ENCODE results near the gene S100G.
"Not testable (repeated sequence)": the region's sequence is repeated elsewhere in the genome, so short reads cannot be mapped to it uniquely, and the experiment has no call there.

Gene S100G

GRCh38 chrX:16649858-16650257 is at the start of gene S100G:
Gene S100G, plus strand, starts transcription at chrX:16650158. Its CDS starts 849 bp downstream, at chrX:16651007.
- no peak for DNase-seq (ENCODE audit: low spot score)

GRCh38 chrX:16601885-16602284 is 48.1 kb upstream of the S100G start:
- no peak for DNase-seq (ENCODE audit: low spot score)

- not testable (repeated sequence) for DNase-seq (ENCODE audit: low spot score)
Measured at GRCh38 chrX:16603235-16603634, 46.7 kb upstream of the S100G start.

GRCh38 chrX:16603822-16604221 is 46.1 kb upstream of the S100G start:
- no peak for DNase-seq (ENCODE audit: low spot score)

- DNase-seq (ENCODE audit: low spot score): no peak
Measured at GRCh38 chrX:16604337-16604736, 45.6 kb upstream of the S100G start.

GRCh38 chrX:16606142-16606720 is 43.7 kb upstream of the S100G start:
- DNase-seq (ENCODE audit: low spot score): no peak

GRCh38 chrX:16610121-16610621 is 39.8 kb upstream of the S100G start:
- DNase-seq (ENCODE audit: low spot score): no peak

GRCh38 chrX:16610654-16611053 is 39.3 kb upstream of the S100G start:
- DNase-seq (ENCODE audit: low spot score): not testable (repeated sequence)

GRCh38 chrX:16612257-16612897 is 37.6 kb upstream of the S100G start:
- no peak for DNase-seq (ENCODE audit: low spot score)

GRCh38 chrX:16617382-16617781 is 32.6 kb upstream of the S100G start:
- DNase-seq (ENCODE audit: low spot score): no peak

GRCh38 chrX:16618422-16618821 is 31.5 kb upstream of the S100G start:
- DNase-seq (ENCODE audit: low spot score): no peak

GRCh38 chrX:16619024-16619423 is 30.9 kb upstream of the S100G start:
- DNase-seq (ENCODE audit: low spot score): no peak

GRCh38 chrX:16628511-16628910 is 21.4 kb upstream of the S100G start:
- DNase-seq (ENCODE audit: low spot score): not testable (repeated sequence)

GRCh38 chrX:16628946-16629595 is 20.9 kb upstream of the S100G start:
- no peak for DNase-seq (ENCODE audit: low spot score)

- no peak for DNase-seq (ENCODE audit: low spot score)
Measured at GRCh38 chrX:16629909-16630308, 20.0 kb upstream of the S100G start.

- no peak for DNase-seq (ENCODE audit: low spot score)
Measured at GRCh38 chrX:16633754-16634153, 16.2 kb upstream of the S100G start.

GRCh38 chrX:16635040-16635439 is 14.9 kb upstream of the S100G start:
- no peak for DNase-seq (ENCODE audit: low spot score)

- DNase-seq (ENCODE audit: low spot score): no peak
Measured at GRCh38 chrX:16635596-16635995, 14.4 kb upstream of the S100G start.

GRCh38 chrX:16638533-16638932 is 11.4 kb upstream of the S100G start:
- DNase-seq (ENCODE audit: low spot score): no peak

- no peak for DNase-seq (ENCODE audit: low spot score)
Measured at GRCh38 chrX:16639966-16640365, 10.0 kb upstream of the S100G start.

GRCh38 chrX:16640823-16641222 is 9.1 kb upstream of the S100G start:
- no peak for DNase-seq (ENCODE audit: low spot score)

GRCh38 chrX:16643176-16643575 is 6.8 kb upstream of the S100G start:
- no peak for DNase-seq (ENCODE audit: low spot score)

- no peak for DNase-seq (ENCODE audit: low spot score)
Measured at GRCh38 chrX:16646366-16647138, 3.4 kb upstream of the S100G start.

Data from NAMALWA (cell line).